NCI-H146 (cell line): Measurements from ENCODE around the gene FAM53A.
A peak's percentile ranks its signal among the peaks of the same experiment; 100 is the strongest.
"Not testable (repeated sequence)": the region's sequence is repeated elsewhere in the genome, so short reads cannot be mapped to it uniquely, and the experiment has no call there.

Source experiments
- DNase-seq: peaks from one replicate; lab custom pipeline; 2025; lab: John Stamatoyannopoulos, UW

Gene FAM53A

DNA sequence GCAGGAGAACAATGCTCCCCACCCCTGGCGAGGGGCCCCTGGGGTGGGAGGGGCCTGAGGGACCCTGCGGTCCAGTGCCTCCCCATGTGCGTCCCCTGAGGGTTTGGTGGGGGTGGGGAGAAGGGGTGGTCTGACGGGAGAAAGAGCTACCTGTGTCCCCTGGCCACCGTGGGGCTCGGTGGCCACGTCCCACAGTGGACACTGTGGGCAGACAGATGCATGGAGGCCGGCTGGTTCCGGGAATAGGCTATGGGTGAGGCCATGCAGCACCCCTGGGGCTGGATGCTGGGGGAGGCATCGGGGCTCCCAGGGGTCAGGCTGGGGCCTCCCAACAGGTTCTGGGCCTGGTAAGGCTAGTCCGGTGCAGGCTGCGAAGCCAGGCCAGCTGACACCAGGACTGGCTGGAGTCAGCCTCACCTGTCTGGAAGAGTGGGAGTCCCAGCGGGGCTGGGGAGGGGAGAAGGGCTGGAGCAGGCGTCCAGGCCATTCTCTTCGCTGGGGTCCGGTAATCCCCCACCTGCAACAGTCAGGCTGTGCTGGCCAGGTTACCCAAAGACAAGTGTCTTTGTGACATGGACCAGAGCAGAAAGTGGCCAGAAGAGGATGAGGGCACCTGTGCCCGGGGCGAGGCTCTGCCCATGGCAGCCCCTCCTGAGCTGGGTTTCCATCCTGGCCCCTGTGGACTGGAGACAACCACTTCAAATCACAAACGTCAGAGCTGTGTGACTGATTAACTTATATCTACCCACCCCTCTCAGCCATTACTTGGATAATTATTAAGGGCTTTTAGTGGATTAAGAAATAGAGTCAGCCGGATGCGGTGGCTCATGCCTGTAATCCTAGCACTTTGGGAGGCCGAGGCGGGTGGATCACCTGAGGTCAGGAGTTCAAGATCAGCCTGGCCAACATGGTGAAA lies 1.4 kb upstream of the FAM53A start:
- DNase-seq: no peak

DNA sequence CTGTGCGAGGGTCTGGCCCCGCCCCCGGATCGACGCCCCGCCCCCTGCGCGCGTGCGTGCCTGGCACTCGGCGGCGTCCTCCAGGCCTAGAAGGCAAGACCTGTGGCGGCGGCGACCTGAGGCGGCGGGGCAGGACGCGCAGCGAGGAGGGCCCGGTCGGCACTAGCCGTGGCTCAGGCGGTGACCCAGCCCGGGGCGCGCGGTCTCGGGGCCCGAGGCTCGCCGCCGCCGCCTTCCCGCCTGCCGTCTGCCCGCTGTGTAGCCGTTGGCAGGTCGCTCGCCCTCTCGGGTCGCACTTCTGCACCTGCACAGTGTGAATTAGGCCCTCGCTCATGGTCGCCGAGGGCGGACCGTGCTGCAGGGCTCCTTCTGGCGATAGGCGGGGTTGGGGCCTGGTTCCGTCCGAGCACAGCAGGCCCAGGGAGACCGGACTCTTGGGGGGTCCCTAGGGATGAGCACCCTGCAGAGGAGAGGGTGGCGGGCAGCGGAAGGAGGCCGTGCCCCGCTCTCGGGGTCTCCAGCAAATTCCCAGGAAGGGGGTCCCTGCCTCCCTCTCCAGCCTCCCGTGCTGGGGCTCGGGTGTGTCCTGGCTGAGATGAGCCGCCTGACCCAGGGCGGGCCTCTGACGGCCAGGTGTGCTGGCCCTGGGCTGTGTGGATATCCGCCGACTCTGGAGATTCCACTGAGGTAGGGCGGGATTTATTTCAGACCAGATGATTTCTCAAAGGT lies 557 bp upstream of the FAM53A start:
- no peak for DNase-seq

DNA sequence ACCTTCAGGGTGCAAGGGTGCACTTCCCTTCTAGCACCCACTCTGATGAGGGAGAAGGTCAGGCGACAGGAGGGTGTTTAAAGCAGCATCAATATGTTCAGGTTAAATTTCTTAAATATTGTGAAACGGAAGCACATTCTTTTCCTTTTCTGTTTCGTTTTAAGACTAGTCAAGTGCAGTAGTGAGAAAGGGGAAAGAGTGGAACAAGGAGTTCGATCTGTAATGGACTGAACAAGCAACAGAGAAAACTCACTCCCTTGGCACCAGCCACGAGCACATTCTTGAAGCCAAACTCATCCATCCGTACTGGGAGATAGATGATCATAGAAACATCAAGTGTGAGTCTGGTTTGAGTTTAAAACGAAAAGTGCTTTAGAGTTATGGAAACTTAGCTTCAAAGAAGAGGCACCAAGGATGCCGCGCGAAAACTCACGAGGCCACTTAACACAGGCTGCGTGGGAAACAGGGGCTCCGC lies 815 bp downstream of the FAM53A start:
- DNase-seq: peak; percentile 39

DNA sequence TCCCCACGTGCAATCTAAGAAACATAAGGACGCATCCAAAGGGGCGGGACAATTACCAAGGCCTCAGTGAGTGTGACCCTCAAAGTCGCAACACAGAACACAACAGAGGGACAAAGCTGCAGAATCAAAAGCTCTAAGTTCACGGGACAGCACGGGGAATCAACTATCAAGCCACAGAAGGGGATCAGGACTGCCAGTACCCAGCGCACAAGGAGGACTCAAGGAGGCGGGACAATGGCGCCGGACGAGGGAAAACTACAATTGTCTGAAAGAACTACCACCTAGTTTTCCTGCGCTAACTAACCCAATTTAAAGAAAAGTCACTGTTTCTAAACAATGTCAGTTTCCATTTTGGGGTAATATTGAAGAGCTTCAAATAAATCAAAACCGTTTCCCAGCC lies 1.3 kb downstream of the FAM53A start:
- DNase-seq: no peak

DNA sequence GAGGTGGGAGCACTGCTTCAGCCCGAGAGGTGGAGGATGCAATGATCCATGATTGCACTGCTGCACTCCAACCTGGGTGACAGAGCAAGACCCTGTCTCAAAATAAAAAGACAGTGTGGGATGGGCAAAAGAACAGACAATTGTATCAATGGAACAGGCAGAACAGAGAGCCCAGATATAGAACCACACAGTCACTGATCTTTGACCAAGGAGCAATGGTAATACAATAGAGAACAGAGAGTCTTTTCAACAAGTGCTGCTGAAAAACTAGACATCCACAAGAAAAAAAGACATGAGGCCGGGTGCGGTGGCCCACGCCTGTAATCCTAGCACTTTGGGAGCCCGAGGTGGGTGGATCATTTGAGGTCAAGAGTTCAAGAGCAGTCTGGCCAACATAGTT lies 5.9 kb downstream of the FAM53A start:
- DNase-seq: no peak

DNA sequence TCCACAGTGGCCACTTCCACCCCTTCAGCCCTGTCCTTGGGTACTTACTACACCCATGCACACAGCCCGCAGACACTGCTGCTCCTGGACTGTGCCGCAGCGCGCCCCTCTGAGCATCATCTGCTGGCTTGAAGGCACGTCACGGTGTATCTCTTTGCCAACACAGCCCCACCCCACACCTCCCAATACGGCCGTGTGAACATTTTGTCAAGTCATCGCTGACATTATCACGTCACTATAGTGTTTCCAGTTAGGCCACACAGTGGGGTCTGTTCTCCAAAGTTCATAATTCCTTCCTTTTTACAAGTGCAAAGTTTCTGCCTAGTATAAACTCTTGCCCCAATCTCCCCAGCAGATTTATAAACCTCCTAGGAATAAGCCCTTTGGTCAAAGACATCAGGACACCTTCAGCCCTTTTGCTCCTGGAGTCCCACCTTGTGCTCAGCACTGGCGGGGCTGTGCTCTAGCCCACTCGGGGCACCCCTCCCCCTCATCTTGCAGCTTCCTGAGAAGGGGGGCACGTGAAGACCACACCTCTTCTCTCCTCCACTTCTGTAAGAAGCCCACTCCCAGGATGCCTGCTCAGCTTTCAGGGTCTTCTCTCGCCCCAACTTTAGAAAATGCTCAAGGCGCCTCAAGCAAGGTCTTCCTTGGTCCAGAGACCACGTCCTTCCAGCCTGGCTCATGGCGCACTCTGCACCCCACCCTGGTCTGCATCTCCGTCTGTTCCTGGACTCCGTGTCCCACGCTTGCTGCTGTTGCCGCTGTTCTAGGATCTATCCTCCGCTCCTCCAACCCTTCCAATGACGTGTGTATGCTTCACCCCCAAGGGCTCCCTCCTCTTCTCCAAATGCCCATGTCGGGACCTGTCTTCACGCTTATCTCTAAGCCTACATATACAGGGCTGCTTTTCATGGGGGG lies 7.2 kb downstream of the FAM53A start:
- DNase-seq: no peak

DNA sequence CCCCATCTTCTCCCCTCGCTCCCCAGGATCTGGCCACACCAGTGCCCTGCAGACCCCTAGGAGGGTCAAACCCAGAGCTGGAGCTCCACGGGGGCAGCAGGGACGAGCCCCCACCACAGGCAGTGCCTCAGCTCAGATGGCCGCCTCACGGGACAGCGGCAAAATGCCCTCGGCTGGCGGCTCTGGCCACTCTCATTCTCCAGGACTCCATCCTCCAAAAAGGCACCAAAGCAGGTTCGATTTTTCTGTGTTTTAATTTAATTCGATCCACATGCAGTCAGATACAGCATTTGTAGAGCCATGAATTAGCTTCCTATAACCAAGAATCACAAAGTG lies 8.3 kb downstream of the FAM53A start:
- no peak for DNase-seq

DNA sequence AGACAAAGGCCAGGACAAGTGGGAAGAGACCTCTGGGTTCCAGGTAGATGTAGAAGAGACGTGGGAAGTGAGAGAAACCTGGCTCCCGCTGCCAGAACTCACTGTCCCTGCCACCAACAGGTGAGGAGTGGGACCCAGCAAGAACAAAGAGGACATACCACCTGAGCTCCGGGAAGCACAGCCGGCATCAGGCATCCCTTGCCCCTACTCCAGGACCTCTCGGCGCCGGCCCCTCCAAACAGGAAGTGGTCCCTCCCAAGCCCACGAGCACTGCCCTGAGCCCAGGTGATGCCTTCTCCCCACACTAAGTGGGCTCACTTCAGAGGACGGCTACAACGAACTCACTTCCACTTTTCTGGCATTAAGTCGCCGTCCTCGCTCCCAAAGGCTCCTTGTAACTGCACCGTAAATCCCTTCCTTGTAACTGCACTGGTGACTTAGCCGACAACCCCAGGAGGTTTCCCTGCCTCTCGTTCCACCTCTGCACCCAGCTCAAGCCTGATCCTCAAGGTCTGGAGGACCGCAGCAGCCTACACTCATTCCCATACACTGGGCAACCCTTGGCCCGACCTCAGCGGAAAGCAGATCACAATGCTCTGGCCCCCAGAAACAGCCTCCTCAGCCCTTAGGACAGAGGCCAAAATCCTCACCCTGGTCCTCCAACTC lies 8.8 kb downstream of the FAM53A start:
- DNase-seq: no peak

DNA sequence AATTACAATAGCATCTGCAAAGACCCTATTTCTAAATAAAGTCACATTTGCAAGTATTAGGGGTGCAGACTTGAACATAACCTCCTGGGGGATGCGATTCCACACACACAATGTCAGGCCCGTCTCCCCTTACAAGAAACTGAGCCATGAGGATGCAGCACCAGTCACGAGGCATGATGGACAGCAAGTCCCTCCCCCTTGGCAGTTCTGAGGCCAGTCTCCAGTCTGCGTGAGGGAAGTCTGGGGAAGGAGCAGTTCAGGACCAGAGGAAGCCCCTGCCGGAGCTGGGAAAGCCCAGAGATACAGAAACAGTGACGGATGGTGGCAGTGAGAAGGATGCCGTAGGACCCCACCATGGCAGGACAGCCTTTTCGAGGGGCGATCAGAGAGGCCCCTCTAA lies 9.4 kb downstream of the FAM53A start:
- no peak for DNase-seq

DNA sequence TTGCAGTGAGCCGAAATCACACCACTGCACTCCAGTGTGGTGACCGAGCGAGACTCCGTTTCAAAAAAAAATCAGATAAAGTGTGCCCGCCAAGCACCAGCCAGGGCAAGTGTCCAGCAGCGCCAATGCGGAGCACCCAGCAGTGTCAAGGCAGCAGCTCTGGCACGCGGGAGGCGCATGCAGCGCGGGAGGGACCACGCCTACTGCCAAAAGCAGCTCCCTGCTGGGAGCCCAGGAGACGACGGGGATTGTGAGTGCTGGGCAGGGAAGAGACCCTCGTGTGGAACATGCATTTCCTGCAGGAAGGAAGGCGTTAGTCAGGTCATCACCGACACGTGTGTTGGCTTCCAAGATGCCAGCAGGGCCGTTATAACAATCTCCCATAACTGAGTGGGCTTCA lies 10.4 kb downstream of the FAM53A start:
- no peak for DNase-seq

DNA sequence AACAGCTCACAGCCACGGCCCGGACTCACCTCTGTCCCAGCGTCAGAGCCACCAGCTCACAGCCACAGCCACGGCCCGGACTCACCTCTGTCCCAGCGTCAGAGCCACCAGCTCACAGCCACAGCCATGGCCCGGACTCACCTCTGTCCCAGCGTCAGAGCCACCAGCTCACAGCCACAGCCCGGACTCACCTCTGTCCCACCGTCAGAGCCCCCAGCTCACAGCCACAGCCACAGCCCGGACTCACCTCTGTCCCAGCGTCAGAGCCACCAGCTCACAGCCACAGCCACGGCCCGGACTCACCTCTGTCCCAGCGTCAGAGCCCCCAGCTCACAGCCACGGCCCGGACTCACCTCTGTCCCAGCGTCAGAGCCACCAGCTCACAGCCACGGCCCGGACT lies 13.1 kb downstream of the FAM53A start:
- DNase-seq: not testable (repeated sequence)

DNA sequence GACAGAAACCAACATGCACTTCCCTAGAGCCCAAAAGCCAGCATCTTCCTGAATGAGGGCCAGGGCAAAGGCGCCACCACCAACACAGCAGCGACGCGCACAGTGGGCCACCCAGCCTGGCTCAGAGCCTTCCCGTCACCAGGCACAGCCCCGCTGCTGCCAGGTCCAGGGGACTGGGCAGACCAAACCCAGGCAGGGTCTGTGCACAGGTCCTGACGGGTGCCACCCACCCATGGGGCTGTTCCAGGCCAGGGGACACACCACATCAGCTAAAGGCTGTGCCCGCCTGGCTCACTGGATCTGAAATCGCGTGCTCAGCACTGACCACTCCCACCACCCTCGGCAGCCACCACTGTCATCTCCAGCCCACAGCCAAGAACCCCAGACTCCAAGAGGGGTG lies 13.8 kb downstream of the FAM53A start:
- no peak for DNase-seq

DNA sequence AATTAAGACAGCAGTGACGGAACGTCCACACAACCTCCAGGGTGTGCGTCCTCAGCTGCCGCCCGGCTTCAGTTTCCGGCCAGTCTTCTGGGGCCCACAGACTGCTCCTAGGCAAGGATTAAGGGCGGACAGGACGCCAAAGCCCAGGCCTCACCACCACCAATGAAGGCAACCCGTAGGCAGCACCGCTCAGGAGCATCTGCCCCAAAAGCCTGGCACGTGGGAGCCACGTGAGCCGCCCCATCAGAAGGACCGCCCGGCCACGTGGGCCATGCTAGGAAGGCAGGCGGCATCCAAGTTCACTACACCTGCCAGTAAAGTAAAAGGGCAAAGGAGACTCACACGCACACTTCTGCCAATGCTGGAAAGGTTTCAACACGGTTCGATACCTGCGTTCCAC lies 14.3 kb downstream of the FAM53A start:
- no peak for DNase-seq

DNA sequence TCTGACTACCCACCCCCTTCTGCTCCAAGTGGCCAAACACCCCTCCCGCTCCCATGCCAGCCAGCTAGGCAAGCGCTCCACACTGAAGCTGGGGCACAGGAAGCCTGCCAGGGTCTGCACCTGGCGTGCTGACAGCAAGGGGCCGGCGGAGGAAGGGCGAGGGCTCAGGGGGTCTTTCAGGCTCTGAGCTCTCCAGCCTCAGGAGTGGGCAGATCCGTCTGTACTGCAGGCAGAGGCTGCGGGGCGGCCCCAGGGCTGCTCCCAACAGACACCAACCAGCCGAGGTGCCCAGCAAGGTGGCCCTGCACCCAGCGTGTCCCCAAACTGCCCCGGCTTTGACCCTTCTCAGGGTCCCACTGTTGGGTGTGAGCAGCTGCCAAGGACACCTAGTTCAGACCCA lies 14.8 kb downstream of the FAM53A start:
- DNase-seq: no peak

DNA sequence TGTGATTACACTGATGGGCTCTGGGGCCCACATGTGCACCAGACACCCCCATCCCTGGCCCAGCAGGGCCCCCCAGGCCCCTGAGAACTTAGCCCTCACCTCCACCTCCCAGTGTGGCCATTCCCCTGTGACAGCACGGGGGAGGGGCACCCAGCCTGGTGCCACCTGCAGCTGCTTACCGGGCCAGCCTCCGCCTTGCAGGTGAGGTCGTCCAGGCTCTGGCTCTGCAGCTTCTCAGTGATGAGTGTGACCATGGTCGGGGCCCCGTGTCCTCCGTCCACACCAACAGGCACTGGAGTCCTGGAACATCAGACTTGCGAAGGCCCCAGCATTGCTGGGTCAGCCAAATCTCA lies 15.6 kb downstream of the FAM53A start:
- DNase-seq: no peak

DNA sequence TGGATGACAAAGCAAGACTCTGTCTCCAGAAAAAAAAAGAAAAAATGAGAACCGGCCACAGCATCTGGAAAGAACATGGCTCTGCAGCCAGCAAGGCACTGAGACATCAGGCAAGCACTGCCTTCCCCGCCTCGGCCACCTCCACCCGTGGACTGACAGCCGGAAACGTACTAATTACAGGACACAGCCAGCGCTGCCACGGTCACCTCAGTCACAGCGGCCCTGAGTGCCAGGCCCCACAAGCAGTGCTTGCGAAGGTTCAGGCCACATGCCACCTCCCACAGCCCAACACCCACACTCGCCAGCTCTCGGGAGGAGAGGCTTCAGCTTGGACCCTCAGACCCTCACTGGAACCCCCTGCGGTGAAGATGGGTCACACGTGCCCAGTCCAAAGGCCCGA lies 16.8 kb downstream of the FAM53A start:
- DNase-seq: no peak

DNA sequence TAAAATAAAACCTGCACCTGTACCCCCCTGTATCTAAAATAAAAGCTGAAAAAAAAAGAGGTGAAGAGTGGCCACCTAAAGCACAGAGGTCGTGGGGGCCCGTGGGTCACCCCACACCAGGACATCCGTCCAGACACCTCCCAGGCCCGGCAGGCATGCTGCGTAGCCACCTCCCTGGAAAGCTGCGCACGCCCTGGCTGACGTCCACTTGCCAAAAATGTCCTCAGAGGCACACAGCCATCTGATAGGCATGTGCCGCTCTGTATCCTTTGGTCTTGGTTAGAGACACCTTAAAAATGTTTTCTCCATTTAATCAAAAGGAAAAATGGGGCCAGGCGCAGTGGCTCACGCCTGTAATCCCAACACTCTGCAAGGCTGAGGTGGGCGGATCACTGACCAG lies 17.7 kb downstream of the FAM53A start:
- DNase-seq: no peak

DNA sequence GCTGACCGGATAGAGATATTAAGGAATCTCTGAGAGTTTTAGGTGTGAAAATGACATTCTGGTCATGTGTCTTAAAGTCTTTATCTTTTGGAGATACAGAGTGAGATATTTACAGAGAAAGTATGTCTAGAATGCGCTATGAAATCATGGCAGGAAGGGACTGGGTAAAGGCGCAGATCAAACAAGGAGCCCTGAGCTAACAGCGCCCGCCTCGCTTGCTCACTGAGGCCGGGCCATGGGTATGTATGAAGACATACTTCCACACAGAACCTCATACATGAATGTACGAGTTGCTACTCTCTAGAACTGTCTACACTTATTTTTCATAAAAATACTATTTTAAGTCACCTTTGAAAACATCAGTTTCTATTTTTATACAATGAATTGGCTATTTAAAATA lies 20.0 kb downstream of the FAM53A start:
- no peak for DNase-seq

DNA sequence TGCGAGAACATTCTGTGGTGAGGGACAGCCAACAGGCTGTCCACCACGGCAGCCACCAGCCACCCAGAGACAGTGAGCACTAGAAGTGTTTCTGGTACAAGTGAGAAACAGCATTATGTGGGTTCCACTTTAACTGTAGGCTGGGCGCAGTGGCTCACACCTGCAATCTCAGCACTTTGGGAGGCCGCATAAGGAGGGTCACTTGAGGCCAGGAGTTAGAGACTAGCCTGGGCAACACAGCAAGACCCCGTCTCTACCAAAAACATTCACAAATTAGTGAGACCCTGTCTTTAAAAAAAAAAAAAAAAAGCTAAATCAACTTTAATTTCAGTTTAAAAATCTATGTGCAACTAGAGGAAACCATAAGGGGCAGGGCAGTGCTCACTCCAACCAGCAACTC lies 20.6 kb downstream of the FAM53A start:
- no peak for DNase-seq

DNA sequence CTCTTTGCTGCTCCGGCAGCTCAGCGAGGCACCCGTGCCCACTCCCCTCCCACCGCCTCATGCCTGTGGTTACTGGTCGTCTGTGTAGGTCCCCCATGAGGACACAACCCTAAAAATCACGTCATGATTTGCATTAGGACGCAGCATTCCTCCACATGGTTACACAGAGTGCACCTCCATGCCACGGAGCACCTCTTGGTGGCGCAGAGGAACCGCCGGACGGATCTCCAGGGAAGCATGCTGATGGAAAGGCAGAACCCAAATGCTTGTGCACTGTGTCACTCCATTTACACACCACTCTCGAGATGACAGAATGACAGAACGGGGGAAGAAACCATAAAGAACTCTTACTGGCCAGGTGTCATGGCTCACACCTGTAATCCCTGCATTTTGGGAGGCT lies 22.4 kb downstream of the FAM53A start:
- no peak for DNase-seq

DNA sequence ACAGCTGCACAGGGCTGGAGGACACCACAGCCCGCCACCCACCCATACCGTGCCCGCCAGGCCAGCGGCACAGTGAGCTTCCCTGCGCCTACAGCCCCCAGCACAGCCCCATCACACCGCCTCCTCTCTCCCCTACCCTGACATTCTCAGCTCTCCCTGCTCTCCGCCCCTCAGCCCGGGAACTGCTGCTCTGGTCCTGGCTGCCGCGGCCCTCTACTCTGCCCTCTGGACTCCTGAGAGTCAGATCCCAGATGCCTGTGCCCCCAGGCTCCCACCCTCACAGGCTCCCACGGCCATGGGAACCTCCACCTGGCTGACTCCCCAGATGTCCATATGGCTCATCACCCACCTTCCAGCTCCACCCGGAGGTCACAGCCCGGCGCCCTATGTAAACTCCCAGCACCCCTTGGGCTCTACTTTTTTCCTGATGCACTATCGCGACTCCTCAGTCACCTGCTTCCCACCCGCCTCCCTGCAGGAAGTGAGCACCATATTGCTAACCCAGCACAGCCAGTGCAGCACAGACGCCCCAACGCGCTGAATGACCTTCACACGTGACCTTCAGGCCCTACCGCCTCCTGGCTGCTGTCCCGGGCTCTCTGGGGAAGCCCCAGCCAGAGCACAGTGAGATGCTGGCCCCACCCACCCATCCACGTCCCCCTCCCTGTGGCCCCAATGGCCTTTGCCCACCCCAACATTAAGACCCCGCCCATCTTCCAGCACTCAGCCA lies 23.0 kb downstream of the FAM53A start:
- no peak for DNase-seq
